Measurements from ENCODE around the gene PTPRR. TPM values are rescaled to one million over a fixed set of nuclear protein-coding genes. Genes with fewer than 3 reads are reported as not detected.

The PTPRR gene
- total and polyA plus RNA-seq, 2 donors from 2014 or later = 0.50 to 0.86 TPM

DNA sequence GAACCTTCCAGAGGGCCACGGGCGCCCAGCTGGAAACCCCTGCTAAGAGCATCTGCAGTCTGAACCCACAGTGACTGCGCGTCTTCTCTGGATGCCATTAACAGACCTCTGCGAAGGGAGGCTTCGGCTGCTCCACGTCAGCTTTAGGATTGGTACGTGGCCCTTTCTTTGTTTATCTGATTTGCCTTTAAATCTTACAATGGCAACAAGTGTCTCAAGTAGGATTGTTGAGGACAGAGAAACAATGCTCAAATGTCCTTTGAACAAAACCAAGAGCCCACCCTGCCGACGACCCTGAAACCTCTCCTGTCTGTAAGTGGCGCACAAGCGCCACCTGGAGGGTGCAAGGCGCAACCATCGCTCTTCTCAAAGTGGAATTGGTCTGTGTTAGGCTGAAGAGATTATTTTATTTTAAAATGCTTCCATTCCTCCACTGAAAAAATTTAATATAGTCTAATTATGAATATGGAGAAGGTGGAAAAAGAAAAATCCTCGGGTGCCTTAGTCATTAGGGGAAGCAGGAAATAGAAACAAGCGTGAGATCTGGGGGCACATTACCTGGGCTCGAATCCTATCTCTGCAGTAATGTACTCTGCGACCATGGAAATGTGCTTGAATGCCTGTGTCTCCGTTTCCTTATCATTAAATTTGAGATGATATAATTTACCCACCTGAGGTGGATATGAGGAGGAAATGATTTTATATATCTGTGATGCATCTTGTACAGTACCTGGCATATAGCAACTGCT, 200.7 kb downstream of the PTPRR start:
- no peaks in the 10 kb centered on the region for H3K27me3 ChIP-seq (ENCODE audit: control insufficient read depth, insufficient read depth, low read length)
- FAIRE-seq = no peak
- H3K9ac ChIP-seq (ENCODE audit: low read length in 3 of 3) = peak overlapping the region in 1 of 3 donors; percentile 47
- peak overlapping the region; percentile 45 to 63 (median 51) for H3K4me3 ChIP-seq (ENCODE audit: low read length in 3 of 3)
- no peaks in the 10 kb centered on the region for H3K9me3 ChIP-seq (ENCODE audit: control insufficient read depth in 2 of 3, insufficient read depth in 1 of 3, low read length in 3 of 3)
- H3K4me1 ChIP-seq (ENCODE audit: control insufficient read depth in 2 of 3, insufficient read depth in 2 of 3, low read depth in 1 of 3, low read length in 3 of 3) = peaks cover 0 to 3% (median 0%) of the 10 kb centered on the region in 3 donors
- peak in 4 of 5 donors; percentile 55 to 80 (median 64) for DNase-seq
- H3K36me3 ChIP-seq (ENCODE audit: control insufficient read depth in 2 of 3, insufficient read depth in 3 of 3, low read length in 3 of 3) = no peaks in the 10 kb centered on the region
- no peak overlapping the region for H3K27ac ChIP-seq (ENCODE audit: low read depth in 2 of 2, low read length in 2 of 2)
- TF ChIP-seq, protein P1, sequence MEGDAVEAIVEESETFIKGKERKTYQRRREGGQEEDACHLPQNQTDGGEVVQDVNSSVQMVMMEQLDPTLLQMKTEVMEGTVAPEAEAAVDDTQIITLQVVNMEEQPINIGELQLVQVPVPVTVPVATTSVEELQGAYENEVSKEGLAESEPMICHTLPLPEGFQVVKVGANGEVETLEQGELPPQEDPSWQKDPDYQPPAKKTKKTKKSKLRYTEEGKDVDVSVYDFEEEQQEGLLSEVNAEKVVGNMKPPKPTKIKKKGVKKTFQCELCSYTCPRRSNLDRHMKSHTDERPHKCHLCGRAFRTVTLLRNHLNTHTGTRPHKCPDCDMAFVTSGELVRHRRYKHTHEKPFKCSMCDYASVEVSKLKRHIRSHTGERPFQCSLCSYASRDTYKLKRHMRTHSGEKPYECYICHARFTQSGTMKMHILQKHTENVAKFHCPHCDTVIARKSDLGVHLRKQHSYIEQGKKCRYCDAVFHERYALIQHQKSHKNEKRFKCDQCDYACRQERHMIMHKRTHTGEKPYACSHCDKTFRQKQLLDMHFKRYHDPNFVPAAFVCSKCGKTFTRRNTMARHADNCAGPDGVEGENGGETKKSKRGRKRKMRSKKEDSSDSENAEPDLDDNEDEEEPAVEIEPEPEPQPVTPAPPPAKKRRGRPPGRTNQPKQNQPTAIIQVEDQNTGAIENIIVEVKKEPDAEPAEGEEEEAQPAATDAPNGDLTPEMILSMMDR (IDR thresholded peaks at IDR 0.05; ENCODE audit: borderline replicate concordance, extremely low read depth, insufficient read depth) = peak; percentile 70
- intact Hi-C loops (cut with DNase I) = loop anchor here (5.0 kb wide), 1 partner anchor 133 kb away; no protein-coding TSS in a partner anchor

DNA sequence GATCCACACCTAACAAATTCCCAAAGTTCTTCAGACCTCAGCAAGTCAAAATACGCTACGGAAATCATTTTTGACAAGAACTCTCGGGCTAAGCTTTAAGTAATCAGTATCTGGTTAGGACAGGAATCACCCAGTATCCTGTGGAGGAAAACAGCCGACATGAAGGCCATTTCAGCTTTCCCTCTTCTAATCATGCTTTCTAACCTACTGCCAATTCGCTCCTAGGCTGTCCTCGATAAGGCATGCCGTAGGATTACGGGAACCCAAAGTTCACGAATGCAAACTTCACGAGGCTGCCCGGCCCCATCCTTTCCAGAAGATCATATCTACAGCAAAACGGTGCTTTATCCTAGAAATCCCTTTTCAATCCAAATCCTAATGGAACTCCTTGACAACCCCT, 201.5 kb downstream of the PTPRR start:
- H3K4me3 ChIP-seq (ENCODE audit: low read length in 3 of 3) = no peak overlapping the region
- H3K9ac ChIP-seq (ENCODE audit: low read length in 3 of 3) = no peak overlapping the region
- DNase-seq = no peak
- TF ChIP-seq, protein P1 (IDR thresholded peaks at IDR 0.05; ENCODE audit: borderline replicate concordance, extremely low read depth, insufficient read depth) = no peak
- no peaks in the 10 kb centered on the region for H3K9me3 ChIP-seq (ENCODE audit: control insufficient read depth in 2 of 3, insufficient read depth in 1 of 3, low read length in 3 of 3)
- no peak for FAIRE-seq
- intact Hi-C loops (cut with DNase I) = no loop called here
- no peaks in the 10 kb centered on the region for H3K36me3 ChIP-seq (ENCODE audit: control insufficient read depth in 2 of 3, insufficient read depth in 3 of 3, low read length in 3 of 3)
- no peaks in the 10 kb centered on the region for H3K27me3 ChIP-seq (ENCODE audit: control insufficient read depth, insufficient read depth, low read length)
- H3K4me1 ChIP-seq (ENCODE audit: control insufficient read depth in 2 of 3, insufficient read depth in 2 of 3, low read depth in 1 of 3, low read length in 3 of 3) = peaks cover 0 to 3% (median 0%) of the 10 kb centered on the region in 3 donors
- H3K27ac ChIP-seq (ENCODE audit: low read depth in 2 of 2, low read length in 2 of 2) = peak overlapping the region in 1 of 2 donors; percentile 23

DNA sequence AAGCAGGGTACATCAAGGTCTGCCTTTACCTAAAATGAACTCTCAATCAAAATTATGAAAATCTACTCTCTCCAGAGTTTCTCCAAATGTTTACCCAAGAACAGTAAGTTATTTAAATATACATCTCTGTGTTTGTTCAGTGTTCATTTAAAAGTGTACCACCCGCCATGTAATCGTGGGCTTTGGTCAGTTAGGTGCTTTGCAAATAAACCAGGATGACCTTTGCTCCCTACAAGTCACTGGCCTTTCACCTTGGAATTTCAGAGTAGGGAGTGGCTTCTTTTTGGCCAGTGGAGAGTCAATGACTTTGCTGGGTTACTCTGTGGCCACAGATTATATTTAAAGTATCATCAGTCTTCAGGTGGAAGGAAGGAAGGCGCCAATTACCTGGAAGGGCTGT, 208.7 kb downstream of the PTPRR start:
- FAIRE-seq (no peak), DNase-seq (no peak)
- no peaks in the 10 kb centered on the region for H3K4me1 ChIP-seq (ENCODE audit: control insufficient read depth in 2 of 3, insufficient read depth in 2 of 3, low read depth in 1 of 3, low read length in 3 of 3)
- no peak overlapping the region for H3K27ac ChIP-seq (ENCODE audit: low read depth in 2 of 2, low read length in 2 of 2)
- H3K9me3 ChIP-seq (ENCODE audit: control insufficient read depth in 2 of 3, insufficient read depth in 1 of 3, low read length in 3 of 3) = no peaks in the 10 kb centered on the region
- no peak overlapping the region for H3K4me3 ChIP-seq (ENCODE audit: low read length in 3 of 3)
- no peaks in the 10 kb centered on the region for H3K27me3 ChIP-seq (ENCODE audit: control insufficient read depth, insufficient read depth, low read length)
- no peak overlapping the region for H3K9ac ChIP-seq (ENCODE audit: low read length in 3 of 3)
- intact Hi-C loops (cut with DNase I) = no loop called here
- no peaks in the 10 kb centered on the region for H3K36me3 ChIP-seq (ENCODE audit: control insufficient read depth in 2 of 3, insufficient read depth in 3 of 3, low read length in 3 of 3)
- TF ChIP-seq, protein P1 (IDR thresholded peaks at IDR 0.05; ENCODE audit: borderline replicate concordance, extremely low read depth, insufficient read depth) = no peak

Data from kidney (tissue), 14 donors.